HG02610 (cell line): ENCODE results near the gene KCNJ1.

Experiments used
- ATAC-seq: cut with Tn5 transposase; IDR thresholded peaks from one replicate; pipeline ENCODE4 v1.9.1; 2021; ENCODE audit warnings: mild to moderate bottlenecking, moderate library complexity; ENCODE audit not compliant: unreplicated experiment

The KCNJ1 gene

GRCh38 chr11:128854841-128855240 is 12.3 kb downstream of the KCNJ1 start:
- ATAC-seq = no peak

GRCh38 chr11:128853559-128853958 is 13.5 kb downstream of the KCNJ1 start:
- ATAC-seq = no peak

- no peak for ATAC-seq
Measured at GRCh38 chr11:128852327-128853023, 14.6 kb downstream of the KCNJ1 start.

GRCh38 chr11:128848815-128849455 is 18.2 kb downstream of the KCNJ1 start:
- ATAC-seq = peak; percentile 54

- ATAC-seq = no peak
Measured at GRCh38 chr11:128846985-128847384, 20.1 kb downstream of the KCNJ1 start.

- ATAC-seq = no peak
Measured at GRCh38 chr11:128845334-128845780, 21.7 kb downstream of the KCNJ1 start.

- ATAC-seq = no peak
Measured at GRCh38 chr11:128843198-128843785, 23.8 kb downstream of the KCNJ1 start.

GRCh38 chr11:128841461-128842072 is 25.5 kb downstream of the KCNJ1 start:
- peak; percentile 60 for ATAC-seq

- no peak for ATAC-seq
Measured at GRCh38 chr11:128840783-128841182, 26.3 kb downstream of the KCNJ1 start.

GRCh38 chr11:128840137-128840536 is 27.0 kb downstream of the KCNJ1 start:
- ATAC-seq = no peak

- no peak for ATAC-seq
Measured at GRCh38 chr11:128839081-128839480, 28.0 kb downstream of the KCNJ1 start.

- ATAC-seq = no peak
Measured at GRCh38 chr11:128837627-128838026, 29.5 kb downstream of the KCNJ1 start.

- ATAC-seq = no peak
Measured at GRCh38 chr11:128835741-128836430, 31.2 kb downstream of the KCNJ1 start.

- no peak for ATAC-seq
Measured at GRCh38 chr11:128834157-128834556, 32.9 kb downstream of the KCNJ1 start.

- ATAC-seq = peak; percentile 63
Measured at GRCh38 chr11:128832121-128832497, 35.0 kb downstream of the KCNJ1 start.

GRCh38 chr11:128831174-128832120 is 35.6 kb downstream of the KCNJ1 start:
- peak; percentile 60 for ATAC-seq

- peak; percentile 18 for ATAC-seq
Measured at GRCh38 chr11:128830290-128831173, 36.6 kb downstream of the KCNJ1 start.

GRCh38 chr11:128828350-128828749 is 38.7 kb downstream of the KCNJ1 start:
- no peak for ATAC-seq
